Nephron (organoid): ENCODE measurements around the gene CIROP.

Experiments
- H3K27ac Mint-ChIP-seq, 3 experiments: 2 replicates each; pipeline ENCODE4 v1.8.0; 2020; ENCODE audit warnings: mixed read lengths in 3 of 3, mild to moderate bottlenecking in 2 of 3, moderate library complexity in 1 of 3
- H3K27me3 Mint-ChIP-seq: 2 replicates; pipeline ENCODE4 v1.8.0; 2021; ENCODE audit warnings: low read depth, mild to moderate bottlenecking, moderate library complexity, mixed read lengths
- H3K36me3 Mint-ChIP-seq: 2 replicates; pipeline ENCODE4 v1.8.0; 2020; ENCODE audit warnings: low read depth, mixed read lengths
- H3K4me1 Mint-ChIP-seq: 2 replicates; pipeline ENCODE4 v1.8.0; 2020; ENCODE audit warnings: mixed read lengths
- H3K4me3 Mint-ChIP-seq, 3 experiments: 2 replicates each; pipeline ENCODE4 v1.8.0; 2020; ENCODE audit warnings: mild to moderate bottlenecking in 3 of 3, mixed read lengths in 3 of 3, moderate library complexity in 2 of 3
- H3K9me3 Mint-ChIP-seq: 2 replicates; pipeline ENCODE4 v1.8.0; 2020; ENCODE audit warnings: mixed read lengths
- CTCF ChIP-seq, 3 experiments: fragments of 200-600 bp; sonication (generic); IDR thresholded peaks; one replicate each; pipeline ENCODE4 v1.5.0; 2021; ENCODE audit warnings: antibody characterized with exemption in 3 of 3; ENCODE audit not compliant: unreplicated experiment in 3 of 3

Gene CIROP

GRCh38 chr14:23068789-23069412 is 35.9 kb downstream of the CIROP start:
- peaks cover 47% of the 10 kb centered on the region for H3K4me1 Mint-ChIP-seq
- peak overlapping the region; percentile 85 to 95 (median 91) for H3K27ac Mint-ChIP-seq
- H3K27me3 Mint-ChIP-seq = no peaks in the 10 kb centered on the region
- peaks cover 62% of the 10 kb centered on the region for H3K36me3 Mint-ChIP-seq
- H3K4me3 Mint-ChIP-seq = peak overlapping the region; percentile 89 to 94 (median 91)
- no peaks in the 10 kb centered on the region for H3K9me3 Mint-ChIP-seq
- peak; percentile 99 for TF ChIP-seq CTCF (IDR thresholded peaks at IDR 0.05; ENCODE audit: unreplicated experiment in 3 of 3)

- Mint-ChIP-seq H3K36me3 (peaks cover 70% of the 10 kb centered on the region), H3K27ac (peak overlapping the region; percentile 85 to 95 (median 91)), H3K4me1 (peaks cover 51% of the 10 kb centered on the region), H3K4me3 (peak overlapping the region; percentile 89 to 94 (median 91)), H3K9me3 (no peaks in the 10 kb centered on the region), H3K27me3 (no peaks in the 10 kb centered on the region)
- no peak for TF ChIP-seq CTCF (IDR thresholded peaks at IDR 0.05; ENCODE audit: unreplicated experiment in 3 of 3)
Measured at GRCh38 chr14:23067847-23068788, 36.7 kb downstream of the CIROP start.

GRCh38 chr14:23066855-23067744 is 37.7 kb downstream of the CIROP start:
- no peak for TF ChIP-seq CTCF (IDR thresholded peaks at IDR 0.05; ENCODE audit: unreplicated experiment in 3 of 3)
- H3K4me1 Mint-ChIP-seq = peaks cover 50% of the 10 kb centered on the region
- H3K9me3 Mint-ChIP-seq = no peaks in the 10 kb centered on the region
- H3K36me3 Mint-ChIP-seq = peaks cover 74% of the 10 kb centered on the region
- H3K27me3 Mint-ChIP-seq = no peaks in the 10 kb centered on the region
- no peak overlapping the region for H3K4me3 Mint-ChIP-seq
- no peak overlapping the region for H3K27ac Mint-ChIP-seq

GRCh38 chr14:23066368-23066767 is 38.4 kb downstream of the CIROP start:
- peaks cover 44% of the 10 kb centered on the region for H3K4me1 Mint-ChIP-seq
- peaks cover 71% of the 10 kb centered on the region for H3K36me3 Mint-ChIP-seq
- no peaks in the 10 kb centered on the region for H3K27me3 Mint-ChIP-seq
- H3K27ac Mint-ChIP-seq = no peak overlapping the region
- H3K9me3 Mint-ChIP-seq = no peaks in the 10 kb centered on the region
- H3K4me3 Mint-ChIP-seq = no peak overlapping the region
- no peak for TF ChIP-seq CTCF (IDR thresholded peaks at IDR 0.05; ENCODE audit: unreplicated experiment in 3 of 3)

- no peak for TF ChIP-seq CTCF (IDR thresholded peaks at IDR 0.05; ENCODE audit: unreplicated experiment in 3 of 3)
- H3K36me3 Mint-ChIP-seq = peaks cover 78% of the 10 kb centered on the region
- H3K27me3 Mint-ChIP-seq = no peaks in the 10 kb centered on the region
- no peak overlapping the region for H3K27ac Mint-ChIP-seq
- no peaks in the 10 kb centered on the region for H3K9me3 Mint-ChIP-seq
- peaks cover 30% of the 10 kb centered on the region for H3K4me1 Mint-ChIP-seq
- no peak overlapping the region for H3K4me3 Mint-ChIP-seq
Measured at GRCh38 chr14:23063601-23064000, 41.2 kb downstream of the CIROP start.
